Liver (tissue), 9 donors: ENCODE data around the gene TRAPPC3L. TPM values are rescaled to one million over a fixed set of nuclear protein-coding genes. Genes with fewer than 3 reads are reported as not detected.

Experiments
- DNase-seq: peaks from one replicate; pipeline ENCODE4 v3.0.0-alpha.2; 2017; ENCODE audit warnings: low spot score
- H3K27ac ChIP-seq, 2 donors: one replicate each; pipeline ENCODE4 v1.7.0; 2013; ENCODE audit warnings: inconsistent platforms in 2 of 2, low read length in 2 of 2, control low read depth in 1 of 2, low read depth in 1 of 2, mild to moderate bottlenecking in 1 of 2
- H3K27me3 ChIP-seq, 4 donors: one replicate each; pipeline versions ENCODE4 v1.6.1 to v1.7.0; 2013; ENCODE audit warnings: low read length in 3 of 4, inconsistent platforms in 1 of 4, mild to moderate bottlenecking in 1 of 4, moderate library complexity in 1 of 4; ENCODE audit not compliant: control insufficient read depth in 4 of 4, insufficient read depth in 4 of 4
- H3K36me3 ChIP-seq, 4 donors: one replicate each; pipeline versions ENCODE4 v1.6.1 to v1.7.0; 2013; ENCODE audit warnings: low read length in 3 of 4, mild to moderate bottlenecking in 3 of 4, low read depth in 1 of 4, moderate library complexity in 1 of 4; ENCODE audit not compliant: control insufficient read depth in 4 of 4, insufficient read depth in 3 of 4
- H3K4me1 ChIP-seq, 4 donors: one replicate each; pipeline versions ENCODE4 v1.6.1 to v1.7.0; 2013; ENCODE audit warnings: low read length in 3 of 4, mild to moderate bottlenecking in 3 of 4, moderate library complexity in 1 of 4; ENCODE audit not compliant: control insufficient read depth in 4 of 4, insufficient read depth in 4 of 4
- H3K4me3 ChIP-seq, 3 donors: one replicate each; pipeline versions ENCODE4 v1.6.1 to v1.7.0; 2013; ENCODE audit warnings: low read length in 3 of 3, control low read depth in 1 of 3, low read depth in 1 of 3, mild to moderate bottlenecking in 1 of 3
- H3K9ac ChIP-seq, 2 donors: one replicate each; pipeline ENCODE4 v1.7.0; 2013; ENCODE audit warnings: low read length in 2 of 2, mild to moderate bottlenecking in 2 of 2, moderate library complexity in 2 of 2, control low read depth in 1 of 2, low read depth in 1 of 2
- H3K9me3 ChIP-seq, 4 donors: one replicate each; pipeline versions ENCODE4 v1.6.1 to v1.7.0; 2013; ENCODE audit warnings: low read length in 3 of 4; ENCODE audit not compliant: control insufficient read depth in 4 of 4
- EGR1 ChIP-seq, 2 donors: IDR thresholded peaks; 2 replicates each; pipeline ENCODE4 v1.6.1; 2016 to 2018; ENCODE audit warnings: antibody characterized with exemption in 2 of 2, low read depth in 2 of 2
- FOXA1 ChIP-seq: IDR thresholded peaks from 2 replicates; pipeline ENCODE4 v1.6.1; 2016; ENCODE audit warnings: antibody characterized with exemption
- FOXA2 ChIP-seq: IDR thresholded peaks from 2 replicates; pipeline ENCODE4 v1.6.1; 2016; ENCODE audit warnings: antibody characterized with exemption
- GABPA ChIP-seq, 2 donors: IDR thresholded peaks in 1 of 2; conservative IDR thresholded peaks in 1 of 2; 2 replicates each; pipeline ENCODE4 v1.6.1; 2016; ENCODE audit warnings: antibody characterized with exemption in 2 of 2, mild to moderate bottlenecking in 1 of 2, moderate library complexity in 1 of 2
- HNF4A ChIP-seq, 2 donors: conservative IDR thresholded peaks; 2 replicates each; pipeline ENCODE4 v1.6.1; 2016; ENCODE audit warnings: antibody characterized with exemption in 2 of 2, mild to moderate bottlenecking in 2 of 2
- HNF4G ChIP-seq: IDR thresholded peaks from 2 replicates; pipeline ENCODE4 v1.6.1; 2016; ENCODE audit warnings: antibody characterized with exemption
- JUND ChIP-seq, 2 donors: IDR thresholded peaks; 2 replicates each; pipeline ENCODE4 v1.6.1; 2016; ENCODE audit warnings: antibody characterized with exemption in 2 of 2
- NR2F2 ChIP-seq: IDR thresholded peaks from 2 replicates; pipeline ENCODE4 v1.6.1; 2016; ENCODE audit warnings: antibody characterized with exemption
- RAD21 ChIP-seq, 2 donors: IDR thresholded peaks; 2 replicates each; pipeline ENCODE4 v1.6.1; 2016; ENCODE audit warnings: antibody characterized with exemption in 2 of 2, mild to moderate bottlenecking in 2 of 2
- RXRA ChIP-seq, 2 donors: IDR thresholded peaks; 2 replicates each; pipeline ENCODE4 v1.6.1; 2017 to 2018; ENCODE audit warnings: antibody characterized with exemption in 2 of 2, mild to moderate bottlenecking in 1 of 2
- SP1 ChIP-seq: IDR thresholded peaks from 2 replicates; pipeline ENCODE4 v1.6.1; 2018; ENCODE audit warnings: antibody characterized with exemption, mild to moderate bottlenecking
- TAF1 ChIP-seq: conservative IDR thresholded peaks from 2 replicates; pipeline ENCODE4 v1.6.1; 2016; ENCODE audit warnings: antibody characterized with exemption, mild to moderate bottlenecking
- YY1 ChIP-seq: IDR thresholded peaks from 2 replicates; pipeline ENCODE4 v1.6.1; 2016; ENCODE audit warnings: antibody characterized with exemption, mild to moderate bottlenecking
- WGBS: extraction: QIAGEN DNeasy Blood & Tissue Kit; methylation state at CpG from one replicate; pipeline ENCODE4 v1.1.7; 2013; 5-methylcytosine and 5-hydroxymethylcytosine counted together
- polyA plus RNA-seq, 2 donors: library from polyadenylated mRNA; stranded (reverse) in 1 of 2; unstranded in 1 of 2; fragments of 200-250 nt in 1 of 2; fragments of >200 nt in 1 of 2; fragmentation: Nextera tagmentation in 1 of 2; extraction: Ambion mirVana in 1 of 2; gene quantifications; one replicate each; pipeline versions ENCODE4 v1.2.1 to v1.2.3, GENCODE V29; 2013 to 2015
- total RNA-seq, 2 donors: library from RNA; depleted of rRNA; stranded (reverse); fragments of >200 nt; gene quantifications; one replicate each; pipeline ENCODE4 v1.2.3, GENCODE V29; 2014
- TF ChIP-seq, protein P1 (sequence below): IDR thresholded peaks from 2 replicates; pipeline ENCODE4 v1.6.1; 2016; ENCODE audit warnings: antibody characterized with exemption
- TF ChIP-seq, protein P2 (sequence below): IDR thresholded peaks from 2 replicates; pipeline ENCODE4 v1.6.1; 2016; ENCODE audit warnings: antibody characterized with exemption
- TF ChIP-seq, protein P3 (sequence below): fragments of 150-350 bp; IDR thresholded peaks from 2 replicates; pipeline ENCODE4 v1.5.1; 2017; ENCODE audit warnings: improper control_type of control experiment, low read depth, low read length; ENCODE audit not compliant: missing input control
- donor health status: healthy.
- donor health status: healthy.
- donor health status: healthy.
- donor health status: healthy.
- donor health status: healthy.

TRAPPC3L gene
- total and polyA plus RNA-seq, 4 donors: 0.08 to 0.21 (median 0.16) TPM

DNA sequence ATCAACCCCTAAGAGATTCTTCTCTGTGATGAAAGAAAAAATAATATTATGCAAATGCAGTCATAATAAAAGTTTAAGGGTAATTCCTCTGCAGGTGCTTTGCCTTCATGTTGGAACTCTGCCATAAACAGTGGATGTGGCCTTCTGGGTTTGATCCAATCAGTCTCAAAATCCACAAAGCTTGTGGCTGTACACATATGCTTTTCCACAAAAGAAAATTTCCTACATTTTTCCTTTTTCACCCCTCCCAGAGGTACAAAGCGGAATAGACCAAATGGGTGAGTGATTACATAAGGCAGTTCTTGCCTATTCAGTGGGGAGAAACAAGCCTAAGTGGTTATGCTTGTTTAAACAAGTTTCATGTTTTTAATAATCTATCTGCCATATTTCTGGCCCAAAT lies 17.4 kb downstream of the TRAPPC3L start:
- no peak for TF ChIP-seq NR2F2
- TF ChIP-seq, protein P1, sequence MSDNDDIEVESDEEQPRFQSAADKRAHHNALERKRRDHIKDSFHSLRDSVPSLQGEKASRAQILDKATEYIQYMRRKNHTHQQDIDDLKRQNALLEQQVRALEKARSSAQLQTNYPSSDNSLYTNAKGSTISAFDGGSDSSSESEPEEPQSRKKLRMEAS: no peak
- TF ChIP-seq RXRA (IDR thresholded peaks at IDR 0.05): no peak
- no peak for TF ChIP-seq GABPA (IDR thresholded peaks at IDR 0.05 in 1 of 2, conservative IDR thresholded peaks at IDR 0.05 in 1 of 2)
- no peak for TF ChIP-seq TAF1
- TF ChIP-seq YY1: no peak
- no peak for TF ChIP-seq FOXA1
- no peak for TF ChIP-seq FOXA2
- TF ChIP-seq, protein P2, sequence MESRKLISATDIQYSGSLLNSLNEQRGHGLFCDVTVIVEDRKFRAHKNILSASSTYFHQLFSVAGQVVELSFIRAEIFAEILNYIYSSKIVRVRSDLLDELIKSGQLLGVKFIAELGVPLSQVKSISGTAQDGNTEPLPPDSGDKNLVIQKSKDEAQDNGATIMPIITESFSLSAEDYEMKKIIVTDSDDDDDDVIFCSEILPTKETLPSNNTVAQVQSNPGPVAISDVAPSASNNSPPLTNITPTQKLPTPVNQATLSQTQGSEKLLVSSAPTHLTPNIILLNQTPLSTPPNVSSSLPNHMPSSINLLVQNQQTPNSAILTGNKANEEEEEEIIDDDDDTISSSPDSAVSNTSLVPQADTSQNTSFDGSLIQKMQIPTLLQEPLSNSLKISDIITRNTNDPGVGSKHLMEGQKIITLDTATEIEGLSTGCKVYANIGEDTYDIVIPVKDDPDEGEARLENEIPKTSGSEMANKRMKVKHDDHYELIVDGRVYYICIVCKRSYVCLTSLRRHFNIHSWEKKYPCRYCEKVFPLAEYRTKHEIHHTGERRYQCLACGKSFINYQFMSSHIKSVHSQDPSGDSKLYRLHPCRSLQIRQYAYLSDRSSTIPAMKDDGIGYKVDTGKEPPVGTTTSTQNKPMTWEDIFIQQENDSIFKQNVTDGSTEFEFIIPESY: no peak
- no peak for TF ChIP-seq HNF4G
- no peak for TF ChIP-seq EGR1 (IDR thresholded peaks at IDR 0.05; ENCODE audit: low read depth in 2 of 2)
- no peak for TF ChIP-seq JUND (IDR thresholded peaks at IDR 0.05)
- no peak for TF ChIP-seq RAD21 (IDR thresholded peaks at IDR 0.05)
- TF ChIP-seq, protein P3, sequence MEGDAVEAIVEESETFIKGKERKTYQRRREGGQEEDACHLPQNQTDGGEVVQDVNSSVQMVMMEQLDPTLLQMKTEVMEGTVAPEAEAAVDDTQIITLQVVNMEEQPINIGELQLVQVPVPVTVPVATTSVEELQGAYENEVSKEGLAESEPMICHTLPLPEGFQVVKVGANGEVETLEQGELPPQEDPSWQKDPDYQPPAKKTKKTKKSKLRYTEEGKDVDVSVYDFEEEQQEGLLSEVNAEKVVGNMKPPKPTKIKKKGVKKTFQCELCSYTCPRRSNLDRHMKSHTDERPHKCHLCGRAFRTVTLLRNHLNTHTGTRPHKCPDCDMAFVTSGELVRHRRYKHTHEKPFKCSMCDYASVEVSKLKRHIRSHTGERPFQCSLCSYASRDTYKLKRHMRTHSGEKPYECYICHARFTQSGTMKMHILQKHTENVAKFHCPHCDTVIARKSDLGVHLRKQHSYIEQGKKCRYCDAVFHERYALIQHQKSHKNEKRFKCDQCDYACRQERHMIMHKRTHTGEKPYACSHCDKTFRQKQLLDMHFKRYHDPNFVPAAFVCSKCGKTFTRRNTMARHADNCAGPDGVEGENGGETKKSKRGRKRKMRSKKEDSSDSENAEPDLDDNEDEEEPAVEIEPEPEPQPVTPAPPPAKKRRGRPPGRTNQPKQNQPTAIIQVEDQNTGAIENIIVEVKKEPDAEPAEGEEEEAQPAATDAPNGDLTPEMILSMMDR: no peak
- whole genome bisulfite sequencing: 86% methylated on average over 1 of the region's 1 CpG
- H3K4me3 ChIP-seq: no peak overlapping the region
- no peaks in the 10 kb centered on the region for H3K27me3 ChIP-seq
- H3K9ac ChIP-seq: no peak overlapping the region
- H3K27ac ChIP-seq: no peak overlapping the region
- DNase-seq: no peak
- no peaks in the 10 kb centered on the region for H3K9me3 ChIP-seq
- H3K36me3 ChIP-seq: no peaks in the 10 kb centered on the region
- no peaks in the 10 kb centered on the region for H3K4me1 ChIP-seq

DNA sequence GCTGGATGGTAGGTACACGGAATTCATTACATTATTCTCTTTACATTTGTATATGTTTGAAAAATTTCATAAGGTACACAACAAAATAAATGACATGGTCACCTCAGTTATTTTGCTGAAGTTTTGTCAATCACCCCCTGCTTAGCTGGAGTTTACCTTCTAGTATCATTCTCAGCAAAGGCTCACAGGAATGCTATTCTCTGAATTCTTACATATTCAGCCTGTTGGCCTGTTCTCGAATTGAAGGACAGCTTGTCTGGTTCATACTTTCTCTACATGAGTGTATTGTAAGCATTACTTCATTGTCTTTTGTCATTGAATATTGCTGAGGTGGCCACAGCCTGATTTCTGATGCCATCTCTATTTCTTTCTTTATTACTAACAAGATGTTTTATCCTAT lies 21.2 kb downstream of the TRAPPC3L start:
- Histone ChIP-seq H3K9me3 (no peaks in the 10 kb centered on the region), H3K4me3 (no peak overlapping the region), H3K36me3 (no peaks in the 10 kb centered on the region), H3K27ac (no peak overlapping the region), H3K4me1 (no peaks in the 10 kb centered on the region), H3K9ac (no peak overlapping the region), H3K27me3 (no peaks in the 10 kb centered on the region)
- 80% methylated on average over 2 of the region's 2 CpGs for WGBS
- no peak for DNase-seq
- TF ChIP-seq SP1 (no peak), EGR1 (IDR thresholded peaks at IDR 0.05; ENCODE audit: low read depth in 2 of 2) (no peak), RAD21 (IDR thresholded peaks at IDR 0.05) (no peak), TAF1 (no peak), RXRA (IDR thresholded peaks at IDR 0.05) (no peak), FOXA1 (no peak), JUND (IDR thresholded peaks at IDR 0.05) (no peak), GABPA (IDR thresholded peaks at IDR 0.05 in 1 of 2, conservative IDR thresholded peaks at IDR 0.05 in 1 of 2) (no peak), NR2F2 (no peak), HNF4A (conservative IDR thresholded peaks at IDR 0.05) (no peak)
- TF ChIP-seq, protein P1: no peak
- TF ChIP-seq, protein P2: no peak
- TF ChIP-seq, protein P3: no peak
